Anterior cingulate cortex (tissue), 58 donors: ENCODE measurements around the gene KAZN.

Source experiments
- DNase-seq, 58 donors: peaks; one replicate each; lab custom pipeline; 2025; lab: John Stamatoyannopoulos, UW

KAZN gene

DNA sequence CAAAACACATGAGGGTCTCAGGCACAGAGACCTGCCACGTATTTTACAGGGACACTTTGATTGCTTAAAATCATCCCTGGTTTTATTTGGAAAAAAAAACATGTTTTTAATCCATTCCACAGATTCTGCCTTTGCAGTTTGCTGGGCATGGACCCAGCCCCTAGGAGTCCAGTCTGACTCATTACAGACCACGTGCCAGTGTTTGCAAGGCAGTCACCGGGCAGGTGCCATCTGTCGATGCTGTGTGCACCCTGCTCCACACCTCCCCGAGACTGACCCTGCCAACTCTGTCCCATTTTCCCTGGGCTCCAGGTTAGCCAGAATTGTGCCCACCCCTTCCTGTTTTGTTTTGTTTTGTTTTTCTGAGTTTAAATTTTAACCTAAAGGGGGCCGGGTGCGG is 406.6 kb downstream of the KAZN start:
- DNase-seq = peak in 3 of 58 donors; percentile 4 to 13 (median 9)

DNA sequence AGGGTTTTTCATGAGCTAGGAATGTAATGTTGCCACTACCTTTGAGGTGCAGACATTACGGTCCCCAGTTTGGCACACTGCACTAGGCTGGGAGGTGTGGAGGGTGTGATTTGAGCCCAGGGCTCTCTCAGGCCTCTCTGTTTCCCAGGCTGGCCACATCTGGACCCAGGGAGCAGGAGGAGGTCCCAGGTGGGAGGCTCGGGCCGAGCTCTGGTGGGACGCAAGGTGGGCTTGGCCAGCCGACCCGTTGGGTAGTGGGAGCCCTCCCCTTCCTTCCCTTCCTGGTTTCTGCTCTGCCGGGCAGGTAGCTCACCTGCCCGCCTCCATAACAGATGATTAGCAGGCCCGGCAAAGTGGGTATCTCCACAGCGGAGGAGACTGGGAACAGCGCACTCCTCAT is 408.9 kb downstream of the KAZN start:
- no peak for DNase-seq

DNA sequence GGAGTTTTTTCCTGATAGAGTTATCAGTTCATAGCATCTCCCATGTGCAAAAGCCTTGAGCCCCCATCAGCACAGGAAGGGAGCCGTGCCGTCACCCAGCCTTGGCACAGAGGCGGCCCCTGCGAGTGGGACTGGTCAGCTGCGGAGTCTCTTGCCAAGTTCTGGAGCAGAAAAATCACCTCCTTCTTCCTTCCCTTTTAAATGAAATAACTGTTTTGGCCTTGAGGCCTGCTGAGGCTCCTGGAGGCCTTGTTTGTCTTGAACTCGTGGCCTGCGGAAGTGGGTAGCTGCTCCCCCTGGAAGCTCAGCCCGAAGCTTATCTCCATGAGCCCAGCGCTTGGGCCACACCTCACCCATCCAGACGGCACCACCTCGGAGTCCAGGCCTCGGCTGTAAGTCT is 409.4 kb downstream of the KAZN start:
- peak in 1 of 58 donors; percentile 9 for DNase-seq

DNA sequence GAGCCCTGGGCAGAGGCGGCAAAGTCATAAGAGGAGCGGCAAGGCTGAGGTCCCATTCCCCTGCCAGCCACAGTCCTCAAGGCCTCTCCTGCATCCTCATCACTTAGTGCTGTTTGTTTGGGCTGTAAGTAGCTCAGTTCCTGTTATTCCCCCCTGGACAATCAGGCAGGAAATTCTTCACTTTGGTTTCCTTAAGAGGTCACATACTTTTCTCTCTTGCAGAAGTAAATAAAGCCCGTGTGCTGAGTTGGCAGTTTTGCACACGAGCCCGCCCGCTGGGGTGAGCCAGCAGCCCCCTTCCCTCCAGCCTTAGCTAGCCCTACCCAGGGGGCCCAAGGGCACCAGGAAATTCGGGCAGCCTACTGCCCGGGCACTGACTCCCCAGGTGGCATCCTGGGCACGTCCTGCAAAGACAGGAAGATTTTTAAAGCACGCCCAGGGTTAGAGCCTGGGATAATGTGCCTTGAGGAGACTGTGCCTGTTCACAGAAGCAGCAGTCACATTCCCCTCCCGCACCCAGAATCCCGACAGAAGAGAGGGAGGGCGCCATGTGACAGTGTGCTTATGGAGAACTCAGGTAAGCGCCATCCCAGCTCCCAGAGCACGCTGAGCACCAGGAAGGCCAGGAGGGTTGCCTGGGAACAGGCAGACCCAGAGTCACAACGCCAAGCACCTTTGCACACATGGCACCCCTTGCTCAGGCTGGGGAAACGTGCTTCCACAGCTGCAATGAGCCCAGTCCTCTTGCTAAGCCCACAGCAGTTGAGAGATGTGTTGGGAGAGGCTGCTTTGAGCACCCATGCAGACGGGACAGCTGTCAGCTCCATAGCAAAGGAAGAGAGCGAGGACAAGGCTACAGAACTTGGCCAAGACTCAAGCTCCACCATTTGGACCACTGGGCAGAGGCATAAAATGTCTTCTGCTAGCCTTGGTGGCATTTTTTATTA is 410.6 kb downstream of the KAZN start:
- no peak for DNase-seq

DNA sequence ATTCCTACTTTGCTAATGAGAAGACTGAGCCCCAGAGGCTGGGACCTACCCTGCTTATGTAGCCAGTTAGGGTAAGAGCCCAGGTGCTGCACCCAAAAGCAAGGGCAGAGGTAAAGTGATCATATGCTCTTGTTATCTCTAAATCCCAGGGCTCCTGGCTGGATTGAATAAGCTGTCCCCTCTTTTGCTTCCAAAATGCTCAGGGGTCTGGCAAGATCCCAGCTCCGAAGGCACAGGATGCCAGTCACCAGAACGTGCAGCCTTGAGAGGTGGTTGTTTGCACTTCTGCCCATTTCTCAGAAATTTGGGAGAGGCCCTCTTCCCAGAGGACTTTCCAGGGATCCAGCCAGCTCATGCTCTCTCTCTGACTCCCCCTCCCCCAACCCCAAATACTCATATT is 412.7 kb downstream of the KAZN start:
- no peak for DNase-seq

DNA sequence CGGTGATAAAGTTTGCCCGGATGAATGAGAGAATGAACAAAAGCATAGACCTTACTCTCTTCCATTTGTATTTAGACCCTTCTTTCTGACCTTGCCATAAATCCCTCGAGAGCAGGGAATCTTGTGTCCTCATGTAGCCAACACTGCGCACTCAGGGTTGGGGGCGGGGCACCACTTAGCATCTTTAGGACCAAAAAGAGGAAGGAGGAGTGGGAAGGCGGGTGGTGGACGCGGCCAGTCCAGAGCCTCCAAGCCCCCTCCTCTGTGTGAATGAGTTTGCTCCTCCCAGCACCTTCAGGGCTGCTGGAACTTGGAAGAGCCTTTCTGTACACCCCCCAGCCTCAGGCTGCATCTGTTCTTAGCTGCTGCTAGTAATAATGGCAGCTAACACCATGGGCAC is 413.2 kb downstream of the KAZN start:
- no peak for DNase-seq

DNA sequence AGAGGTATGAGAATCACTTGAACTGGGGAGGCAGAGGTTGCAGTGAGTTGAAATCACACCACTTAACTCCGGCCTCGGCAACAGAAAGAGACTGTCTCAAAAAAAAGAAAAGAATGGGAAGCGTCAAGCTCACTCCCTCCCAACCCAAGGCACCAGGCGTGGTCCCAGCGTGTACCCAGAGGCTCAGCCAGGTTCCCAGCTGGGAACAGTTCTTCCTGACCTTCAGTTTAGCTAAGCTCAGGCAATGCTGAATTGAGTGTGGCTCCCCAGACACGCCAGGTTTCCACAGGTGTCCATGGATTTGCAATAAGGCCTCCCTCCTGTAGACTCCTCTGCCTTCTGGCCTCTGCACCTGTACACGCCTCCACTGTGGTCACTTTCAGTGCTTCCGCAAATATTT is 414.3 kb downstream of the KAZN start:
- DNase-seq = no peak

DNA sequence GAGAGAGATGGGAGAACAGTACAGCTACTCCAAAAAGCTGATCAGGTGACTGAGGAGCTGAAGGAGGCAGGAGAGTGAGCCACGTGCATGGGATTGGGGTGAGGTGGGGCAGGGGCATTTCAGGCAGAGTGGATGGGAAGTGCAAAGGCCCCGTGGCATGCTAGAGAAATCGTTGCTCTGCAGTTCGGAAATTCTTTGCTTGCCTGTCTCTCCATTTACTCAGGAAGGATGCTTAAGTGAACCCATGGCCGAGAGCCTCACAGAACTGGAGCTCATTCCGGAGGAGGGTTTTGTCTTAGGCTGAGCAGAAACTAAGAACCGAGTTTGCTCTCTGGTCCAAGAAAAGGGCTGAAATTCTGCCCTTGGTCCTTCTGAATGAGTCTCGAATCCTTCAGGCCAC is 415.3 kb downstream of the KAZN start:
- DNase-seq = no peak

DNA sequence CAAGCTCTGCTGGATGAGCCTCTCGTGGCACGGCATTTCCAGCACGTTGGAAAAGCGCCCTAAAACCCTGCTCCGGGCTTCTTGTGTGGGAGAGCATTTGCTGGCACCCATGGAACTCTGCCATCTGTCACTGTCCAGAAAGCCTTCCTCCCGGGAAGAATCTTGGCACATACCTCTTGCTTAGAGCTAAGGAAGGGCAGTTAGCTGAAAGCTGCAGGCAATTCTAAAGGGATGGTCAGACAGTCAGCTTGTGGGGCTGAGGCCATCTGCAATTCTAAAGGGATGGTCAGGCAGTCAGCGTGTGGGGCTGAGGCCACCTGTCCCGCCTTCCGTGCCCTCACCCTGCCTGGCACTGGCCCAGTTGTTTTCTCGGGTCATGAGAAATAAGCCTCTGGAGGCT is 416.0 kb downstream of the KAZN start:
- peak in 3 of 58 donors; percentile 5 to 21 (median 11) for DNase-seq

DNA sequence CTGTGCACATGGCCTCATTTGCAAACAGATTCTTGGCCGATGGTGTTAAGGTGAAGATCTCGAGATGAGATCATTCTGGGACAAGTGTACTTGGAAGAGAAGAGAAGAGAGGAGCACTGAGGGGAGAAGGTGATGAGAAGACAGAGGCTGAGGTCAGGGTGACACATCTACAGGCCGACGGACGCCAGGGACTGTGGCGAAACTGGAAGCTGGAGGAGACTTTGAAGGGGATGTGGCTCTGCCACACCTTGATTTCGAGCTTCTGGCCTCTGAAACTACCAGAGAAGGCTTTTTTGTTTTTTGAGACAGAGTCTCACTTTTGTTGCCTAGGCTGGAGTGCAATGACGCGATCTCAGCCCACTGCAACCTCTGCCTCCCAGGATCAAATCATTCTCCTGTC is 417.5 kb downstream of the KAZN start:
- DNase-seq = no peak

DNA sequence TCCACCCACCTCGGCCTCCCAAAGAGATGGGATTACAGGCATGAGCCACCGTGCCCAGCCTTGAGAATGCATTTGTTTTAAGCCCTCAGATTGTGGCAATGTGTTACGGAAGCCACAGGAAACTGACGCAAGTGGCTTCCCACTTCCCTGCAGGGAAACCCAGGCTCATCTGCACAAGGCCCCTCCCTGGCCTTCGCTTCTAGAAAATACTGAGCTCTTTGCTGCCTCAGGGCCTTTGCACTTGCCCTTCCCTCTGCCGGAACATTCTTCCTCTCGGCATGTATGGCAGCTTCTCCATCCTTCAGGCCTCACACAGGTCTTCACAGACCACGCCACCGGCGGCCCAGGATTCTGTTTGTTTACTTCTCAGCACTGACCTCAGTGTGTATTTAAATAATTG is 418.0 kb downstream of the KAZN start:
- DNase-seq = no peak

DNA sequence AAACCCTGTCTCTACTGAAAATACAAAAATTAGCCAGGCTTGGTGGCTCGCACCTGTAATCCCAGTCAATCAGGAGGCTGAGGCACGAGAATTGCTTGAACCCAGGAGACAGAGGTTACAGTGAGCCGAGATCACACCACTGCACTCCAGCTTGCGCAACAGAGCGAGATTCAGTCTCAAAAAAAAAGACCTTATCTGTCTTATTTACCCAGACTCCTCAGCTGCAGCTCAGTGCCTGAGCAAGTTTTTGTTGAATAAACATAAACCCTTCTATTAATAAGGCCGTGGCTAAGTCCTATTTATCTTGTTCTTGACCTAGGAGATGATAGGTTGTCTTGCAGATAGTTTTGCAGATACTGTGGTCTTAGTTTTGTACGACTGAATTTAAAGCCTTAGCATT is 418.6 kb downstream of the KAZN start:
- DNase-seq = no peak

DNA sequence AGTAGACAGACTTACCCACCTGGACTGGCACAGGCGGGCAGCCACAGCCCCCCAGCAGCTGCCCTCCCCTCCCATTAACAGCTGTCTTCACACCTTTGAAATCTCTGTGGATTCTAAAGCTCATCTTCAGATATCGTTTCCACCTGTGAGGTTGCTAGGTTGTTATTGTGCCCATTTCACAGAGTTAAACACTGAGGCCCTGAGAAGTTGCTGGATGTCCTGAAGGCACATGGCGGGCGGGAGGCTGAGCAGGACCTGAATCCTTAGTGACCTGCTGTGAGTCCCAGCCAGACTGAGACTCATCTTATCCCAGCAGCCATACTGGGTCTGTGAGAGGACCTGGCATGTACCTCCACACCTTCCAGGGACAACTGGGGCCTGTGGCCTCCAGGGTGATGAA is 420.3 kb downstream of the KAZN start:
- DNase-seq = no peak

DNA sequence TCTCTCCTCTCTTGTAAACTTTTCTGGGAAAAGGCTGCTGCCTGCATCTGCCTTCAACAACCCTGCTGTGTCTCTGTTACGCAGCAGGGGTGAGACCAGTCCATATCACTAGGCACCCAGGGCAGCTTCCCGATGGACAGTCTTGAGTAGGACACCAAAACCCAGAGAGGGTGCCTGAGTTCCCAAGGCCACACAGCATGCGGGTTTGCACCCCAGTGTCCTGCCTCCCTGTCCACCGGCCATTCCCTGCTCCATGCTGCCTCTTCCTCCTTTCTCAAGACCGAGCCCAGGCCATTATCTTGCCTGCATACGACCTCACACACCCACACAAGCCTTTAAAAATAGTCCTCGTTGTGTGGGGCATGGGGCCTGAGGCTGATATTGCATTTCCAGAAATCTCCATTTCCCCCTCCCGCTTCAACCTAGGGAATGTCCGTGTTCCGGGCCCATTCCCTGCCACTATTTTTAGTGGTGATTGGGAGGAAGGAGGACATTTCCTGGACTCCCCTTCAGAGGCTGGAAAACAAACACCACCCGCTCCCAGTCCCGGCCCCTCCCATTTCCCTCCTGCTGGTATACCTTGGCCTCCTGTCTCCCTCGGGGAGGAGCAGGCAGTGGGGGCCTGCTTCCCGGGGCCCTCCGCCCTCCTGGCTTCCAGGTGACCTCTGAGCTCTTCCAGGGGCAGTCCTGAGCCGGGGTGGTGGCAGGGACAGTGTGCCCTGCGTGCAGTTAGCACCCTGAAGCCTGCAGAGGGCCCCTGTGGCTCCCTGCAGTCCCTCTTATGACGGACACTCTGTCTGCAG is 422.7 kb downstream of the KAZN start:
- DNase-seq = no peak

DNA sequence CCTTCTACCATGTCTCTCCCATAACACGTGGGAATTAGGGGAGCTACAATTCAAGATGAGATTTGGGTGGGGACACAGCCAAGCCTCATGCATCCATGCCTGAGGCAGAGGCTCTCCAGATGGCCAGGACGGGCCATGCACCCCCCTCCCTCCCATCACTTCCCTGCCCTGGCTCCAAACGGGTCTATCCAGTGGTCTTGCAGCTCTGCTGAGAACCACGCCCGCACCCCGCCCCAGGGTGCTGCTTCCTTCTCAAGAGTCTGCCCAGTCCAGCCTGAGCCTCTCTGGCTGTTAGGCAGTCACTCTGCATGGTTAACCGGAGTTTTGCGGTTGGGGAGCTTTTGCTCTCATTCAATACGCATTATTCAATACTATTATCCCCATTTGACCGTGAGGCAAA is 423.6 kb downstream of the KAZN start:
- no peak for DNase-seq

DNA sequence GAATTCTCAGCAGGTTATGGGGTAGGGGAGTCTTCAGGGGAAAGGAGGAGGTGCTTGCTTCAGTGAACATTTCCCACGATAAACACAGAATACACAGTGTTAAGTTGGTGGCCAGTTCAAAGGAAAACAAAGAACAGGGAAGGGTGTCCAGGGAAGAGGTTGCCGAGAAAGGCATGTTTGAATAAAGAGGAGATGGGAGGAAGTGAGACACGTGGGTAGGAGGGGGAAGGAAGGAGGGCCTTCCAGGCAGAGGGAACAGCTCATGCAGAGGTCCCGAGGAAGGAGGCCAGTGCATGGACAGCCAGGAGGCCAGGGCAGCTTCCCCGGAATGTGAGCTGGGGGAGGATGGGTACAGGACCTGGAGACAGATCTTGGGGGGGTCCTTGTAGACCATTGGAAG is 424.7 kb downstream of the KAZN start:
- no peak for DNase-seq

DNA sequence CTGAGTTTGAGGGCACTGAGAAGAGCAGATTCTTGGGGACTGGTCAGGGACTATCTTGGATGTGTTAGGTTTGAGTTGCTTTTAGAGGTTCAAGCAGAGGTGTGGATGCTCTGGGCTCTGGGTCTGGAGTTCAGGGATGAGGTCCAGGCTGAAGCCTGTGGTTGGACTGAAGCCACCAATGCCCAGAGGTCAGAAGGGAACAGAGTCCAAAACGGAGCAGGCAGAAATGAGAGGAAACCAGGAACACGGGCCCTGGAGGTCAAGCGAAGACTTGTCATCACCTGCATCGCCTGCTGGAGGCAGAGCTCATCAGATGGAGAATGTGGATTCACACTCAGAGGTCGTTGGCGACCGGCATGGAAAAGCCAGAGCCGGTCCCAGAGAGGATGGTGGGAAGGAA is 425.5 kb downstream of the KAZN start:
- no peak for DNase-seq

DNA sequence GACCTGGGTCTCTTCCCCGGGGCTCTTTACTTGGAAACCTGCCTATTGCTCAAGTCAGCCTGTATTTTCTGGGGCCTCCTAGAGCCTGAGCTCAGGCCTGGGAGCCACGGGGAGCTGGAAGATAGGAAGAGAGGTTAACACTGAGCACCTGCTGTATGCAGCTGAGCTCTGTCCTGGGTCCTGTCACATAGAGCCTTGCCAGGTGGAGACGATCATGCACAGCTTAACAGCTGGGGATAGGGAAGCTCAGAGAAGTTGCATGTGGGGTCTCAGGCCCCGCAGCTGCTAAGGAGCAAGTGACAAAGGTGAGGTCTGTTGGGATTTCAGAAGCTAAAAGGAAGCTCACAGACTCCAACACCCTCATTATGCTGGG is 427.6 kb downstream of the KAZN start:
- no peak for DNase-seq

DNA sequence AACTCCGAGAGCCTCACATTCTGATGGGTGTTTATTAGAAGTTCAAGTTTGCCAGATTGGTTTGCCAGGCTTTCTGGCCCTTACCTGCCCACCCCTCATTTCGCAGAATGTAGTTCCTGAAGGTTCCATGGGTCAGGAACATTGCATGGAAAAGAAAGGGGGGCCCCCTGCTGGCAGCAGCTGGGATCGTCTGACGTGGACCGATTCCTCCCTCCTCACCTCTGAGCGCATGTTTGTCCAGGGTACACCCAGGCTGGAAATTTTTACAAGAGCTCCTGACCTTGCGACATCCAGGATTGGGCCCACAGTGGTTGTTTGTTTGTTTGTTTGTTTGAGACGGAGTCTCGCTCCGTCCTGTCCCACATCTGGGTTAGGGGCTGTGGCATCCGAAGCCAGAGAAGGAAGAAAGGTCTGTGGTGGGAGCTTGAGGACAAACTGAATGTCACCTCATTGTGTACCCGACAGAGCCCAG is 429.1 kb downstream of the KAZN start:
- DNase-seq = peak in 52 of 58 donors; percentile 2 to 81 (median 42)

DNA sequence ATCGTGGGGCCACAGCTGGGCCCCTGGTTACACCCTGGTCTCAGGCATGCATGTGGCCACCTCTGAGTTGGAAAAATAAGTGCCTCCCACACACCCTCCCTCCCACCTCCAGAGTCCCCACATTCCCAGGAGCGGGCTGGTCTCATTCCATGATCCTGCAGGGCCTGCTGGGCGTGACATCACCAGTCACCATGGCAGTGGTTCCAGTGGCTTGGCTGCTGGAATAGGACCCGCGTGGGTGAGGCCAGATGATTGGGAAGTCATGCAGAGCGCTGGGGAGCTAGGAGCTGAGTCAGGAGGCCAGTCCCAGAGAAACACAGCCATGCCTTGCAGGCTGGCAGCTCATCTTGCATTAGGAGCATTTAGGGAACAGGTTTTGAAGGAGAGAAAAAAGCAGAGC is 429.6 kb downstream of the KAZN start:
- peak in 46 of 58 donors; percentile 4 to 84 (median 38) for DNase-seq

DNA sequence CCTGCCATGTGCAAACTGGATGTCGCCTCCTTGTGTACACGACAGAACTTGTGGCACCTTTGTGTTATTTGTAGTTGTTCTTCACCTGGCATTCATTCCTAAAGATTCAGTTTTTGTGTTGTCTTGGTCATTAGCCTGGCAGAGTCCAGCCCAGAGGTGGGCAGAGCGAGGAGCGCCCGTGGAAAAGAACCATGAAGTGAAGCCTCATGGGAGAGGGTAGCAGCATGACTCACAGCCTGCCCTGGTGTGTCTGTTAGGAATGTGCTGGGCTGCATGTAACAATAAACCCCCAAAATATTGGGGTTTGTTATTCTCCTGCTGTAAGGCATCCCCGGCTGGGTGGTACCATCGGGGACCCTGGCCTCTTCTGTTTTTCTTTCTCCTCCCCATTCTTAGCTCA is 430.1 kb downstream of the KAZN start:
- DNase-seq = no peak

DNA sequence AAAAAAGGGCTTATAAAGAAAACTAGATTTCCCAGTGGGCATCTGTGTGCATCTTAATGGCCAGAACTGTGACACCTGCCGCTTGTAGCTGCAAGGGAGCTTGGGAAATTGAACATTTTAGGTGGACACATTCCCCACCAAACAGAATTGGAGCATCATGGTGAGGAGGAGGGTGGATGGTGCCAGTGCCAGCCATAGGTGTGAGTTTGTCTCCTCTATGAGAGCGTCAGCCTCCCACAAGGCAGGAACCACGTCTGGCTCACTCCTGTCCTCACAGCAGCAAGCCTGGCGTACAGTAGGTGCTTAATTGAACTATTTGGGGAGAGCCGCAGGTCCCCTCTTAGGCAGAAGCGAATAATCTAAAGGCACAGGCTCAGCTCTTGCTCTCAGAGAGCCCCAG is 430.6 kb downstream of the KAZN start:
- peak in 6 of 58 donors; percentile 5 to 47 (median 25) for DNase-seq
